GM12873 (cell line): ENCODE data around the gene TIMP1.

ENCODE experiments used
- CTCF ChIP-seq: IDR thresholded peaks from 2 replicates; pipeline ENCODE4 v1.5.1; 2012; ENCODE audit warnings: low read depth, mild to moderate bottlenecking, moderate library complexity, low read length, control low read depth; ENCODE audit not compliant: insufficient read depth; ENCODE audit errors: missing control alignments

TIMP1 gene

GRCh38 chrX:47590984-47591383 is 8.7 kb downstream of the TIMP1 start:
- no peak for TF ChIP-seq CTCF

GRCh38 chrX:47593522-47593921 is 11.3 kb downstream of the TIMP1 start:
- TF ChIP-seq CTCF: no peak

- TF ChIP-seq CTCF: no peak
These were observed 13.5 kb downstream of the TIMP1 start for GRCh38 chrX:47595716-47596251.

GRCh38 chrX:47596256-47596655 is 14.0 kb downstream of the TIMP1 start:
- TF ChIP-seq CTCF: no peak

GRCh38 chrX:47597222-47597621 is 15.0 kb downstream of the TIMP1 start:
- TF ChIP-seq CTCF: no peak

- no peak for TF ChIP-seq CTCF
These were observed 22.8 kb downstream of the TIMP1 start for GRCh38 chrX:47605024-47605423.

- TF ChIP-seq CTCF: no peak
These were observed 24.9 kb downstream of the TIMP1 start for GRCh38 chrX:47607091-47607490.
